ENCODE measurements around the gene DUOXA1. TPM values are rescaled to one million over a fixed set of nuclear protein-coding genes. Genes with fewer than 3 reads are reported as not detected.

Gene DUOXA1
- total RNA-seq, 2 donors from 2014 or later = 17.6 to 38.8 TPM

DNA sequence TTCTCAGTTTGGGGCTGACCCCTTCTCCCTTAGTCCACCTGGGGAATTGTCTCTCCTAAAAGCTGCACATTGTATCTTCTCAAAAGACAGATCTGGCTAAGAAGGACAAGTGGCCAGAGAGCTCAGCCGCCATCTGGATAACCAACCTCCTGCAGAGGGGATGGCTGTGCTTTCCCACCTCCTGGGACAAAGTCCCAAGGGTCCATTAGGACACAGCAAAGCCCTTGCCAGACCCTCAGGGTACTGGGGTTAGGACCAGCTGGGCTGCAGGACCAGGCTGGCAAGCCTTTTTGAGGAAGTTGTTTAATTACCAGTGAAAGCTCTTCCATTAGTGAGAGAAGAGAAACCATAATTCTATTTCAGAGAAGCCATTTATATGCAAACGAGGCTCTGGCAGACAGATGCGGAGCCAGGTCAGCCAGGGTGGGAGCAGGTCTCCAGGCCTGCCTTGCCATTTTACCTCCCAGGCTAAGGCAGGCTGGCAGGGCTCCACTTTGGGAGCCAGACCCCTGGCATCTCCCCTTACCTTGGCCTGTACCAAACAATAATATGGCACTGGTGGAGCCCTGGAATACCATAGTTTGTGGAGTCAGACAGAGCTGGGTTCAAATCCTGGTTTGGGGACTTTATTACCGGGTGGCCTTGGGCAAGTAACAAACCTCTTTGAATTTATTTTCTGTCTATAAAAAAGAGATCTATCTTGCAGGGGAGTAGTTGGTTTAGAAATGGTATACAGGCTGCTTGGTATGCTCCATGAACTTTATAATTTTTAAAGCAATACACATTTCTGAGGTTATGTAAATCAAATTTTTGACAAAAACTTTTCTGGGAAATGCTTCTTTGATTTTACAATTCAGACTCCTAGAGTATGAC is 40.2 kb upstream of the DUOXA1 start:
- 51% methylated on average over 4 of the region's 4 CpGs for WGBS
- H3K27ac ChIP-seq = no peak overlapping the region
- no peaks in the 10 kb centered on the region for H3K36me3 ChIP-seq
- no peak for DNase-seq (ENCODE audit: low spot score)
- TF ChIP-seq POLR2A (IDR thresholded peaks at IDR 0.05) = no peak
- no peak for TF ChIP-seq CTCF (IDR thresholded peaks at IDR 0.05)
- TF ChIP-seq POLR2AphosphoS5 (IDR thresholded peaks at IDR 0.05) = no peak
- no peaks in the 10 kb centered on the region for H3K27me3 ChIP-seq (replicated peaks; ENCODE audit: insufficient read depth)
- peaks cover 4% of the 10 kb centered on the region for H3K4me1 ChIP-seq (replicated peaks)
- intact Hi-C loops (cut with DNase I) = loop anchor here (5.0 to 10.0 kb wide), 3 partner anchors 205 to 415 kb away; partner anchors contain the start of genes BLOC1S6 and GATM
- H3K4me3 ChIP-seq = no peak overlapping the region
- no peaks in the 10 kb centered on the region for H3K9me3 ChIP-seq

DNA sequence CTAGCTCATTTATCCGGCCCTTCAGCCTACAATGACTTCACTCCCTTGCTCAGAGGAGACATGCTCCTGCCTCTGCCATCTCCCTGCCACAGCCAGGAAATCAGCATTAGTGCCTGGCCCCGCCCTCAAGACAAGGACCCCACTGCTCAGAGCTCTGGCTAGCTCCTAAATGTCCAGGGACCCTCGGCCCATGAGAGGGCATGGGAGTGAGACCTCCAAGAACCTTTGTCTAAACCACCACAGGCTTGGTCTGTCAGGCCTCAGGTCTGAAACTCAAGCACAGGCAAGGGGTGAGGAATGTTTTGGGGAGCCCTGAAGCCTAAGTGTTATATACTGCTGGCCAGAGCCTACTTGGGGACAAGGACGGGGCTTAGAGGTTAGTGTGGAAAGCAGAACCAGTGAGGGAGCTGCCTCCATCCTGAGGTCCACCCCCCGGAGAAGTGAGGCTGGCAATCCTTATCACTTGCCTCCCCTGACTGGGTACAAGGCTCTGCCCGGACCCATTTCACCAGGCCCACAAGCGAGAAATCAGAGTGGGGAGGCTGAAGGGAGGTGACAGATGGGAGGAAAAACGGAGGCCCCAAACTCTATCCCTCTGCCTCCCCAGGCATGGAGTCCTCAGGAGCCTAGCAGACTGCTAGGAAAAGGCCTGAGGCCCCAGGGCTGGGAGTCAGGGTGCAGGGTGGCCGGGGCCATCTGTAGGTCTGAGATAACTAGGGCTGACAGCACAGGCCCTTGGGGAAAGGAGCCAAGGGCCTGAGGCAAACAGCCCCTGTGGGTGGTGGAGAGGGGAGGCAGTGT is 39.3 kb upstream of the DUOXA1 start:
- Histone ChIP-seq H3K9me3 (no peaks in the 10 kb centered on the region), H3K27me3 (replicated peaks; ENCODE audit: insufficient read depth) (no peaks in the 10 kb centered on the region), H3K36me3 (no peaks in the 10 kb centered on the region), H3K27ac (no peak overlapping the region), H3K4me1 (replicated peaks) (peaks cover 4% of the 10 kb centered on the region), H3K4me3 (no peak overlapping the region)
- whole genome bisulfite sequencing = 83% methylated on average over 9 of the region's 9 CpGs
- intact Hi-C loops (cut with DNase I) = loop anchor here (5.0 to 10.0 kb wide), 3 partner anchors 206 to 416 kb away; partner anchors contain the start of genes BLOC1S6 and GATM
- TF ChIP-seq POLR2A (IDR thresholded peaks at IDR 0.05) (no peak), CTCF (IDR thresholded peaks at IDR 0.05) (no peak), POLR2AphosphoS5 (IDR thresholded peaks at IDR 0.05) (no peak)
- no peak for DNase-seq (ENCODE audit: low spot score)

DNA sequence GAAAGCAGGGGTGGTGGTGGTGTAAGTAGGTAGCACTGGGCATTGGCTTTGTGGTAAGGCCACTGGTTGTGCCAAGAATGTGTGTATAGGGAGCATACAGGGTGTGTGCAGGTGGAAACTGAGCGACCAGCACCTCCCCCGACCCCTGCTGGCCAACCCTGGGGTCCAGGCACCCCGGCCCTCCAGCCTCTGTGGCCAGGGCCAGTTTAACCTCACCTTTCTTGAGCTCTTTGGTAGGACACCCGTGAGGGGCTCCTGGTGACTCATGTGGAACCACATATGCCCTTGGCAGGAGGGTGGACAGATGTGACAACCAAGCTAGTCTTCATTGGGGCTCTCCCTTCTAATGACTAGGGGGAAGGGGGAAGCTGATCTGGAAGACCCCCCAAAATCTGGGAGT is 38.6 kb upstream of the DUOXA1 start:
- no peak for TF ChIP-seq POLR2AphosphoS5 (IDR thresholded peaks at IDR 0.05)
- no peak for TF ChIP-seq POLR2A (IDR thresholded peaks at IDR 0.05)
- TF ChIP-seq CTCF (IDR thresholded peaks at IDR 0.05) = no peak
- WGBS = 98% methylated on average over 4 of the region's 4 CpGs
- no peaks in the 10 kb centered on the region for H3K36me3 ChIP-seq
- no peak for DNase-seq (ENCODE audit: low spot score)
- no peak overlapping the region for H3K4me3 ChIP-seq
- intact Hi-C loops (cut with DNase I) = loop anchor here (5.0 to 10.0 kb wide), 3 partner anchors 207 to 417 kb away; partner anchors contain the start of genes BLOC1S6 and GATM
- peaks cover 4% of the 10 kb centered on the region for H3K4me1 ChIP-seq (replicated peaks)
- H3K27me3 ChIP-seq (replicated peaks; ENCODE audit: insufficient read depth) = no peaks in the 10 kb centered on the region
- no peak overlapping the region for H3K27ac ChIP-seq
- H3K9me3 ChIP-seq = no peaks in the 10 kb centered on the region

DNA sequence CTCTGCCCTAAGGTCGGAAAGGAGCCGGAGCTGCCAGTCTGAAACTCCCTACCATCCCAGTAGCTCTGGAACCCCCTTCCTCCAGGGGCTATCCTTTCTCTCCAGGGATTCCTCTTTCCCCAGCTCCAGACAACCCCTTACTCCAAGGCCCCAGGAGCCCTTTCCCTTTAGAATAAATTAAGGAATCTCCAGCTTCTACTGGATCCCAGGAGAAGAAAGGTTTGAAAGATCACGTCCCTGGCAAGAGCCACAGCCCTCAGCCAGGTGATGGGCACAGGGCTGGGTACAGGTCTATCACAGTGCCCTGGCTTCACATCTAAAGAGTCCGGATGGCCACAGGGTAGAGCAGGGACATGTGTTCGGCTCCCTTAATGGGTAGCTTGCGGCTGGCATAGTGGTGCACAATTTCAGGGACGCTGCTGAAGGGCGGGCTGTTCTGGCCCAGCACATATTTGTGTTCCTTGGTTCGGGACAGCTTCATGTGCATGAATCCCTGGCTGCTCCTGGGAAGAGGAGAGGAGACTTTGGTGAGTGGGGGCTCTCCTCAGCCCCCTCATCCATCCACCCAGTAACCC is 38.0 kb upstream of the DUOXA1 start:
- peak overlapping the region; percentile 53 to 63 for H3K4me3 ChIP-seq

More for the DNA sequence above, 38.0 kb upstream of the DUOXA1 start:
- 60% methylated on average over 9 of the region's 9 CpGs for WGBS
- no peak for TF ChIP-seq POLR2AphosphoS5 (IDR thresholded peaks at IDR 0.05)
- no peak for TF ChIP-seq CTCF (IDR thresholded peaks at IDR 0.05)
- no peak for TF ChIP-seq POLR2A (IDR thresholded peaks at IDR 0.05)
- no peak for DNase-seq (ENCODE audit: low spot score)
- H3K27me3 ChIP-seq (replicated peaks; ENCODE audit: insufficient read depth) = no peaks in the 10 kb centered on the region
- no peaks in the 10 kb centered on the region for H3K36me3 ChIP-seq
- peaks cover 4% of the 10 kb centered on the region for H3K4me1 ChIP-seq (replicated peaks)
- peak overlapping the region; percentile 95 to 96 for H3K27ac ChIP-seq
- intact Hi-C loops (cut with DNase I) = loop anchor here (2.0 to 10.0 kb wide), 5 partner anchors 31 to 417 kb away; partner anchors contain the start of genes BLOC1S6 and GATM
- H3K9me3 ChIP-seq = no peaks in the 10 kb centered on the region

Data from prostate gland (tissue), 2 donors.